Stimulated activated CD8-positive, alpha-beta memory T cell treated with anti-CD3 and anti-CD28 coated beads, Interleukin-2, amount 100 ng/mL, for 48 hours (primary cell): Measurements from ENCODE around the gene CCDC197.

Experiments
- DNase-seq, 2 donors: peaks; one replicate each; pipeline ENCODE4 v3.0.0-alpha.2; 2020; ENCODE audit warnings: low read depth in 2 of 2

CCDC197 gene

GRCh38 chr14:93997082-93997481 lies at the start of gene CCDC197:
TSS of gene CCDC197 (plus strand) at chr14:93997301. CDS start at chr14:93998132, 831 bp downstream.
- no peak for DNase-seq

GRCh38 chr14:93949511-93950075 lies 47.5 kb upstream of the CCDC197 start:
- no peak for DNase-seq

- DNase-seq = no peak
Observed at GRCh38 chr14:93950948-93951634, 46.0 kb upstream of the CCDC197 start.

DNA sequence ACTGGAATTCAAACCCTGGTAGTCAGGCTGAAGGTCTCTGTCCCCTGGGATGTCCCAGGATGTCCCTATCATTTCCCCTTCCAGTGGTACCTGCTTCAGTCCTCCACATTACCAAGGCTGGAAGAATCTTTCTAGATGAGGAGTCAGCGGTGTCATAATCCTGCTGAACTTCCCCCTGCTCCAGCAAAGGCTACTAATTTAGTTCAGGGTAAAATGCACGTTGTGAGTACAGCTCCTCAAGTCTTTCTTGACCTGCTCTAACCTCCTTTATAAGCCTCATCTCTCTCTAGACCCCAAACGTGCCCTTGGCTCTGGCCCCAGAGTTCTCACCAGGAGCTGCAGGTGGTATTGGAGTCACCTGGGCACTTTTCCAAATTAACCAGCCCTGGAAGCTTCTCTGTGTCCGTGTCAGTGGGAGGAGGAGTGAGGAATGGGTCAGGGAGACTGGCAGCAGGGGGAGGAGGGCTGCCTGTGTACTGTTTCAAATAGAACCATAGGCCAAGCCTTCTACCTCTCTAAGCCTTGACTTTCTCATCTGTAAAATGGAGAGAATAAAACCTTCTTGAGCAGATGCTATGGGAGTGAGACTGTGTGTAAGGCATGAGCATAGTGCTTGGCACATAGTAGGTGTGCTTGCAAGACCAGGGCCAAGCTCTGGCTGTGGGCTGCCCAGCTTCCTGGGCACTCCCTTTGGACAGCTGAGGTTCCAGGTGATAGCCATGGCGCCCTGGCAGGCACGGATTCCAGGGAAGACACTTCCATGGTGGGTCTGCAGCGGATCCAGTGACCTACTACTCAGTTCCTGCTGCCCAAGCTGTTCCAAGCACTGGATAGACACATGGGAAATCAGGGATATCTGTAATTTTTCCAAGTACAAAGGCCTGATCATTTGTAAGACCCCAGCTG lies 45.2 kb upstream of the CCDC197 start:
- DNase-seq = no peak

- DNase-seq = no peak
Observed at GRCh38 chr14:93952829-93953228, 44.3 kb upstream of the CCDC197 start.

DNA sequence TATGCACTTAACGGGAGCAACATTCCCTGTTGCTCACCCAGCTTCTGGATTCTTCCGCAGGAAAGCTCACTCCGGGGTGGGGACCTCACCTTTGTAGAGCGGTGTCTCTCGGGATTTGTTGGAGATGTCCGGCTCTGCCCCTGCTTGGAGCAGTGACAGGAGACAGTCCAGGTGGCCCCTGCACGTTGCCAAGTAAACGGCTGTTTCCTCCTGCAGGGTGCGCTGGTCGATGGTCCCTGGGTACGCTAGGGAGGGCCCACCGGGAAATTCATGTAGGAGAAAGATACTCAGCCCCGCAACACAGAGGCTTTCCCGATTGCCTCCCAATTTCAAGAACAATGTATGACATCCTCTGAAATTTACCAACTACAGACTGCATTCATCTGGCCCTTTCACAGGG lies 43.8 kb upstream of the CCDC197 start:
- no peak for DNase-seq

DNA sequence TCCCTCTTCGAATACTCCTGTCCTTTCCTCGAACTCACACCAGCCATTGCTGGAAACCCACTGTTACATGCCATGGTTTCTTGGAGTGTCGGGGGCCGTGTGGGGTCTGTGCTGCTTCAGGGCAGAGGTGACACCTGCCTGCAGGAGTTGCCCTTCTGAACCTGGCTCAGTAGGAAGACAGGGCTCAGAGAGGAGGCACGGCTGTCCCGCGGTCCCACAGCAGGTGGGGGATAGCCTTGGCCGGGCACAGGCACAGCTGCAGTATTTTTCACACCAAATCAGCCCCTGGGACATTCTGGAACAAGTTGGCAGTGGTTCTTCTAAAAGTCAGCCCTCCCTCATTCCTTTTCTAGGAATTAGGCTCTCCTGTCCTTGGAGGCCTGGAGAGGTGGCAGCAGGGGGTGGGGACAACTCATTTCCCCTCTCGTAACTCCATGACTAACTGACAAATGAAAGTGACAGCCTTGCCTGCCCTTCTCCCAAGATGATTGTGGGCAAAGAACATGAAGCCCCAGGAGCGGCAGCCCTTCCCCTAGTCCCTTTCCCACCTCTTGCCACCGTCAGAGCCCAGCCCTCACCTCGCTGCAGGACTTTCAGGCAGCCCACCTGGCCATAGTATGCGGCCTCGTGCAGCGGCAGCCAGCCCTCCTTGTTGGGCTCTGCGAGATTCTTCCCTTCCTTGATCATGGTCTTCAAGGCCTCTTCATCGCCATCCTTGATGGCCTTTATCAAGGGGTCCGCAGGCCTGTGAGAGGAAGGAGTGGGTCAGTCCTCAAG lies 43.2 kb upstream of the CCDC197 start:
- DNase-seq = no peak

GRCh38 chr14:93954516-93954830 lies 42.6 kb upstream of the CCDC197 start:
- DNase-seq = no peak

DNA sequence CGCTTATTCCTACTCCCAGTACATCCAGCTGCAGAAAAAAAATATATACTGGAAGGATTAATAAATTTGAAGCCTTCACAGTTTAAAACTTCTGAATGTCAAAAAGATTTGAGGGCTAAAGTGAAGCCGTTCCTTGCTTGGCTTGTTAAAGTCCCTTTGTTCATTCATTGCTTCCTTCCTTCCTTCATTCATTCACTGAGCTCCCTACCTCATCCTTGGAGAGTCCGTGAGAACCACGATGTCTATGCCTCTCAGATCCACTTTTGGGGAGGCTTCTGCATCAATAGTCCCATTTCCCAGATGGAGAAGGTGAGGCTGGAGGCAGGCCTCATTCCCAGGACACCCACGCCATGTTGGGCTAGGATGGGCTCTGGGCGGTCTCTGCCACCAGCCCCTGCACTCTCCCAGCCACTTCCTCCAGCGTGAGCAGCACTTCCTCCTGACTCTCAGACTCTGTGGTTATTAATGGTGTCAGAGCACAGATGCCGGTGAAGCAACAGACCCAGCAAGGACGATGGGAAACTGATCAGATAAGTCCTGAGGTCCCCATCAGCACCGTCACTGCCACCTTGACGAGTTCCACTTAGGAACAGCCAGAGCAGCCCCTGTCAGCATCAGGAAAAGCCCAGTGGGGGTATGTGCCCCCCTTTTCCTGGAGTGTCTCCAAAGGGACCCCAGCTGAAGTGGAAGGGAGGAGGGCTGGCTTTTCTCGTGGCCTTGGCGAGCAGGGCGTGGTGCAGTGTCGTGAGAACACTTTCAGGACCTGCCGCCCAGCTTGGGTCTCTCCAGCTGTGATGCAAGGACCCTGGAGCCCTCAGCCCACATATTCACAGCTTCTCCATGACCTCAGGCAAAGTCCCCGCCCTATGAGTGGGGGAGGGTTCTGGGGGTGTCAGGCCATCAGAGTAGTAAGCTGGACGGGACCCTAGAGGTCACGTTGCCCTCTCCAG lies 41.9 kb upstream of the CCDC197 start:
- no peak for DNase-seq

DNA sequence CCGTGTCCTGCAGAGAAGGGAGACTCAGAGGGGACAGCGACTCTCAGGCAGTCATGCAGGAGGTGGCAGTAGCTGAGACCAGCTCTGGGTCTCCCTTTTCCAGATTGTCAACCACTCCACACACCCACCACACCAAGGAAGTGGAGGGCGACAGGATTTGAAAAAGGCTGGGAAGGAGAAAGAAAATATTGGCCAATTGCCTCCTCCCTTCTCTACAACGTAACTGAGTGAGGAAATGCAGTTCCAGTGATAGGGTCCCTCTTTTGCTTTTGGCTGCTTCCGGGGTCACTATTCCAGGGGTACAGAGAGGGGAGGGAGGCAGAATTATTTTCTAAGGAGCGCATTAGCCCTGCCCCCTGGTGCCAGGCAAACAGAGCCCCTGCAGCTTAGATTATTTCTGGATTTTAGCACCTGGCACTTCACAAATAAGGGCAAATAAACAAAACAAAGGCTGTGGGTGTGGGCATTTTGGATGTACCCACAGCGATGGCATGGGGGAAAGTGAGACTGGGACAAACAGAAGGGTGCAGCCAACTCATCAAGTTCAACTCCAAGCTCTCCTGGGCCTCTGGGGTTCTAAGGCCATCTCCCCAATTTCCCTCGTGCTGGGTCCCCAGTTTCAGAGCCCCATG lies 41.1 kb upstream of the CCDC197 start:
- DNase-seq = no peak

- DNase-seq = no peak
Observed at GRCh38 chr14:93956514-93957332, 40.4 kb upstream of the CCDC197 start.

DNA sequence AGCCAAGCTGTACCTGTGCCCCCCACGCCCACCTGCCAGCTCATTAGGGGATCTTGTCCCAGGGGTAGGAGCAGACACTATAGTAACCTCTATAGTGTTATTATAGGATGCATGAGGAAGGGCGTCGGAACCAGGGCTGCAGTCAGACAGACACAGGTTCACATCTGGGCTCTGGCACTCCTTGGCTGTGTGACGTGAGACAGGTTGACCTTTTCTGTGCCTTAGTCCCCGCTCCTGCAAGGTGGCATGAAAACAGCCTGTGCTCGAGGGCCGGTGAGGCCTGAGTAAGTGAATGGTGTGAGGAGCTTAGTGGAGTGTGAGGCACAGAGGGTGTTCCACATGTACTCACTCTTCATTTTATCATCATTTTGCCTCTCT lies 39.8 kb upstream of the CCDC197 start:
- DNase-seq = no peak

DNA sequence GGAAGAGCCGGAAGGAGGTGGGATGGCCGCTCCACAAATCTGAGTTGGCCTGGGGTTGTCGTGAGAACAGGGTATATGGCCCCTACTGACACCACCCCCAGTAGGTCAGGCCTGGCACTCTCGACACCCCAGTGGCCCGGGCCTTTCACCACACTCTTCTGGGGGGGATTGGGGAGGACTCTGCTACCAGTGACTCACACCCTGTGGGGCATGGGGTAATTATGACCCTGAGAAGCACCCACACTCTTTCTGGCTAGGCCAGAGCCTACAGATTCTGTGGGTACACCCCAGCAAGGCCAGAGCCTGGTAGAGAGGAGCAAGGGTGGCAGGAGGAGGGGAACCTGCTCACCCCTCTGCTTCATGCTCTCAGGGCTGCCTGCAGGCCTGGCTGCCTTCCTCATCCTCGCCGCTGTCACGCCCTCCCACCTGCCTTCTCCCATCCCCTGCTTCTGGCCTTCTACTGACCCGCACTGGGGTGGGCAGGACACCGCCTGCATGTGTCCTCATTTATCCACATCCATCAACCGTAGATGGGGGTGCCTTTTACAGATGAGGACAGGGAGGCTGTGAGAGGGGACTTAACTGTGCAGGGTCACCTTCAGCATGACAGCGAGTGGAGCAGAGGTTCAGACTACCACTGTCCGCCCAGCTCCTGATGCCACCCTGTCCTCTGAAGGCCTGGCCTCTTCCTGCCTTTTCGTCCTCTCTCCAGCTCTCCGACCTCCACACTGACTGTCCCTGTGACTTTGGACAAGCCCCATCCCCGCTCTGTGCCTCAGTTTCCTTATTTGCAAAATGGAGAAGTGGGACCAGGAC lies 39.1 kb upstream of the CCDC197 start:
- no peak for DNase-seq

DNA sequence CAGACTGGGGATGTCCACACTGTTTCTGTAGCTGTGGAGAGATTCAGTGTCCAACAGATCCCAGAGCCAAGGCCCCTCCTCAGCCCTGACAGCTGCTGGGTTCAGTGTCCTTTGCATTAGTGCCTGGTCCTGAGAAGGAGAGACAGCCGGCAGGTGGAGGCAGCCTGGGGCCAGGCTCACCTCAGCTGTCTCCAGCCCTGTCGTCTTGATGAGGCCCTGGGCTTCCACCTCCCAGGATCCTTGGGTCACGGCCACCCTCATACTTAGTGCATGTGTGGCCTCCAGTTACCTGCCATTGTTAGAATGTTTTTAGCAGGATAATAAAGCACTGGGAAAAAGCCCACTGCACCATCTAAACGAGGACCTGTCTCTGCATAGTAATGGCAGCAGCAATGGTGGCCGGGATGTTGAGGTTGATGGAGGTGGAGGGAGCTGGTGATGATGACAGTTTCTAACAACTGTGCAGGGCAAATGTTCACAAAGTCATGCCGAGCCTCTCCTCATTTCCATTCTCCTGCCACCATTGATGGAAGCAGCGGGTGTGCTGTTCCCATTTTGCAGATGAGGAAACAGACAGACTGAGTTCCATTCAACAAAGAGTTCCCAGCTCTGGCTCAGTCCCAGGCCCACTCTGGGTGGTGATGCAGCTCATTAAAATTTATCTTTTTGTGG lies 38.4 kb upstream of the CCDC197 start:
- no peak for DNase-seq

DNA sequence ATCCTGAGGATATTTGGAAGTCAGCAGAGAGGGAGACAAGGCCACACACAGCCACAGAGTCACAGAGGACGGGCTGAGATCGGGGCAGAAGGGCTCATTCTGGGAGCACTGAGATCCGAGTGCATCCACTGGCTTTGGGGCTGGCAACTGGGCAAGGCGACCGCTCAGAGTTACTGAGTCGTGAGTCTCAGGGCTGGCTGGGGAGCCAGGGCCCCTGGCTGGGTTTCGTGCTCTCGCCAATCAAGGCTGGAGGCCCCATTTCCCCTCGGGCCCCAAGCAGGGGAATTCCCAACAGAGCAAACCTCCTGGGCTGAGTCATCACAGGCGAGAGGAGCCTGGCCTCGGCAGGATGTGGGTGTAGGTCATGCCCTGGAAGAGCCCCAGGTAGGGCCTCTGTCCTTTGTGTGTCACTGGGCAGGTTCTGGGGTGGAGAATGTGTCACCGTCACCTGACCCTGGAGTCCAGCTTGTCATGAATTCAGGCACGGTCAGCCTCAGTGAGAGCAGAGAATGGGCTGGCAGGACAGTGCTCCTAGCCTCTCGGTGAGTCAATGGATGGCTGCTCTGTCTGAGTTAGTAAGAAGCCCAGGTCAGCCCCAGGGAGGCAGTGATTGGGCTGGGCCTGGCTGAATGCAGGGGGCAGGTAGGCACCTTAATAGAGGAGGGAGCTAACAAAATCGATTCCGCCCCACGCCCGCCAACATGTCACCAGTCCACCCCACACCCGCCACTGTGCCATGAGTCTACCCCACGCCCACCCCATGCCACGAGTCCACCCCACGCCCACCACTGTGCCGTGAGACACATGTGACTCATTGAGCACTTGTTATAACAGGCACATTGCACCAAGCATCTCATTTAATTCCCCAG lies 37.6 kb upstream of the CCDC197 start:
- peak; percentile 84 to 87 for DNase-seq

DNA sequence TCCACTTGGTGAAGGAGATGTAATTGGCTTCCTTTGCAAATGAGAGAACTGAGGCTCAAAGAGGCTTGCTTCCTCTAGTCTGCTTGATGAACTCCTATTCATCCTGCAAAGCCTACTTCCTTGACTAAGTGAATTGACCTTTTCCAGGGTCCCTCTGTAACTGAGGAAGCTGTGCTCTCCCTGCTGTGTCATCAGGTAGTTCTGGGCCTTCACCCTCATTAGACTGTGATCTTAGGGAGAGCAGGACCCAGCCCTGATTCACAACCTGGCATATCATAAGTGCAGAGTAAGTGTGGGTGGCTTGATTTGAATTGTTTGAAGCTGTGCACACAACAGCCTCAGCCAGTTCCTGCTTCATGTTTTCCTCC lies 37.0 kb upstream of the CCDC197 start:
- DNase-seq = no peak

DNA sequence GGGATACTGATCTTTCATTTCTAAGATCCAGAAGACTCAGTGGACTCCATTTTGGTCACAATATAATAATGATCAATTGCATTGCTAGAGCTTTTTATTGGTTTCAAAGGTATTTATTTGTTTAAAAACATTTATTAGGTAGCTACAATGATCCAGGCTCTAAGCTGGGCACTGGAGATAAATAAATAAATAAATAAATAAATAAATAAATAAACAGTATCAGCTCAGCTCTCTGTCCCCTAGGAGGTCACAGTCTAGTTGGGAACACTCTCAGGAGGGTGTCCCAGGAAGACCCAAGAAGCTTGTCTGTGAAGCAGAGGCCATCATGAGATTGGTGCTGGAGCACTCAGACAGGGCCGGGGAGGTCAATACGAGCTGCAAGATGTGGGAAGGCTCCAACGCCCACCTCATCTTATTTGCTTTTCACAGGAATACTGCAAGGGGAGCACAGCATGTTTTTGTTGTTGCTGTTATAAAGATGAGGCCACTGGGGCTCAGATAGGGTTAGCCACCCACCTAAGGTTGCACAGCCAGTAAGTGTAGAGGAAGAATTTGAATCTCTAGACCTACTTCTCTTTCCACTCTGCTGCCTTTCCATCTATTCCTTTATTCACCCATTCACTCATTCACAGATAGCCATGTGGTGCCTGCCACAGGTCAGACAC lies 36.2 kb upstream of the CCDC197 start:
- DNase-seq = no peak
